ENCODE results near the gene UQCC2.

Gene UQCC2

DNA sequence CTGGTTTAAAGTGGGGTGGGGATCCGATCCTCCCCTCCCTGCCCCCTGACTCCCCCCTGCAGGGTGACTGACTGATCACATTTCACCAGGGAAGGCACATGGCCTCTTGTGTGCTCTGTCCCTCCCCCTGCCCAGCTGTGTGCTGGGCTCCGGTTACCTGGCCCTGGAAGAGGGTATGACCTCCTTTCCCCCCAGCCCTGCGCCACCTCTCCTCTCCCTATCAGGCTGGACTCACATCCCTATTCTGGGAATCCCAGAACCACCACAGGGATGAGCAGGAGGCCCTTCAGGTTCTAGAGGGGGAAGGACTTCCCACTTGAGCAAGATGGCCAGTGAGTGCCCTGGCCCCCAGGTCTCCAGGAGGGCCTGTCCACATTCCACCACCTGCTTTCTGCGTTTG, 37.3 kb upstream of the UQCC2 start:
- TF ChIP-seq CTCF (IDR thresholded peaks at IDR 0.05) (no peak), ZFX (IDR thresholded peaks at IDR 0.05; ENCODE audit: borderline replicate concordance) (no peak)
- H3K27ac ChIP-seq, result no peak overlapping the region

DNA sequence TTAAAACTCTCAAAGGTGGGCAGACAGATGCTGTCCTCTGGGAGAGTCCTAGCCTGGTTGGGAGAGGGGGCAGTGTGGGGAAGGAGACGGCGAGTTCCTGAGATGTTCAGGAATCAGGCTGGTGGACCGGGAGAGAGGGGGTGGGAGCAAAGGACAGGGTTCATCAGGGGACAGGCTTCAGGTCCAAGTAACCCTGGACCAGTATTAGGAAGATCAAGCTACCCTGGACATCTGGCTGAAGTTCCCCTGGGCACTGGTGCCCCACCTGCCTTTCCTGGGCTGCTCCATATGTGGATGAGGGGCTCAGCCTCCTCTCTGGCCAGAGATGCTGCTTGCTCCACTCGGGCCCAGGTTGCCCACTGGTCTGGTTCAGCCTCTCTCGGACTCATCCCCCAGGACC, 36.3 kb upstream of the UQCC2 start:
- TF ChIP-seq ZFX (IDR thresholded peaks at IDR 0.05; ENCODE audit: borderline replicate concordance), result no peak
- TF ChIP-seq CTCF (IDR thresholded peaks at IDR 0.05), result no peak
- no peak overlapping the region for H3K27ac ChIP-seq

DNA sequence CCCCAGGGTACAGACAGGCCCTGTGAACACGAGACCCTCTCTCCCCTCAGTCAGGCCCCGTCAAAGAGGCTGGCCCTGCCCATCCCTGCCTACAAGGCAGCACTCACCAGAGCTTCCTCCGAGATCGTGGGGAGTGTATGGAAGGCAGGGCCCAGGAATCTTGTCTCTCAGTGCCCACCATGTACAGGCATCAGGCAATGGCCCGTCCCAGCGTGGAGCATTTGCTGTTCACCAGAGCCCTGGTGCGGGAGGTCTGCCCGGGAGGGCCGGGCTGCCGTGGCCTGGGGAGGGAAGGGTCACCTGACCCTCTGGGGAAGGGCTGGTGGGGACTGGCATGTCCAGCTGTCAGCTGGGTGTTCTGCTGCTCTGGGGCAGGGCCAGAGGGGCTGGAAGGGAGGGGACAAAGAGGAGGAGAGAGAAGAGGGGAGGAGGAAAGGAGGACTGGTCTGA, 35.2 kb upstream of the UQCC2 start, which contains the start of gene IP6K3:
TSS of gene IP6K3 (minus strand) at position 255 of the 450 bp plus-strand sequence. CDS start 11,429 bp downstream, outside the sequence.
- no peak within 1 kb of the TSS for H3K27ac ChIP-seq
- no peak for TF ChIP-seq ZFX (IDR thresholded peaks at IDR 0.05; ENCODE audit: borderline replicate concordance)
- no peak for TF ChIP-seq CTCF (IDR thresholded peaks at IDR 0.05)

DNA sequence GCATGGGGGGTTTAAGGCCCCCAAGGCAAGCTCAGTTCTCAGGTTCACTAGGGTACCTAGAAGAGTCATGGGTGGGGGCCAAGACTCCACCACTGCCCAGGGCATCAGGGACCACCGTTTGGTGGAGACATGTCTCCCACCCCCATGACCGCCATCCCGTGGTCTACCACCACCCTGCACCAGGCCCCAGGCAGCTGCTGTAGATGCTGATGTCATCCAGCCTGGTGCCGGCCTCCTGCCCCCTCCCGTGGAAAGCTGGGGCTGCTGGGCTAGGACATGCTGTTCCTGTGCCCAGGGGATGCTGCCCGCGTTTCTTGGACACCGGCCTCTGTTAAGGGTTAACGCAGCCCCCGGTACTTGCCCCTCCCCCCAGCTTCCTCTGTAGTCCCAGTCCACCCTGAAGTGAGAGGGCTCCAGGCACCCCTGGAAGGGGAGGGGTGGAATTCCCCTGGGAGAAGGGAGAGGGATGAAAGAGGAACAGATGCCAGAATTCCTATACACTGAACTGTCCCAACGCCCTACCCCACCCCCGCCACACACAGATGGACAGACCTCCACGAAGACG, 34.6 kb upstream of the UQCC2 start:
- H3K27ac ChIP-seq, result no peak overlapping the region

DNA sequence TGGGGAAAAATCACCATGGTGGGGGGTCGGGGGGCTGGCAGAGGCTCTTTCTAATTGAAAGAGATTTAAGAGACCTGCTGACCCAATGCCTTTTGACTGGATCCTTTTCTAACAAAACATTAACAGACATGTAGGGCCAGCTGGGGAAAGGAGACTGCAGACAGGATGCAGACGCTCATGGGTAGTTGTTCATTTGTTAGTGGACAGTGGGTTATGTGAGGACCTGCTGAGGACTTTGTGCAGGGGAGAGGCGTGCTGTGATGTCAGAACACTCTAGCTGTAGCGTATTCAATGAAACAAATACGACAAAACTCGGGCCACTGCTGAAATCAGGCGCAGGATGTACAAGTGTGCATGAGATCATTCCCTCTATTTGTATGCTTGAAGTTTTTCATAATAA, 34.0 kb upstream of the UQCC2 start:
- no peak for TF ChIP-seq CTCF (IDR thresholded peaks at IDR 0.05)
- H3K27ac ChIP-seq, result peak overlapping the region; percentile 48

More for the DNA sequence above, 34.6 kb upstream of the UQCC2 start:
- TF ChIP-seq CTCF (IDR thresholded peaks at IDR 0.05) (no peak), ZFX (IDR thresholded peaks at IDR 0.05; ENCODE audit: borderline replicate concordance) (no peak)

- TF ChIP-seq ZFX (IDR thresholded peaks at IDR 0.05; ENCODE audit: borderline replicate concordance) (no peak), CTCF (IDR thresholded peaks at IDR 0.05) (no peak)
- H3K27ac ChIP-seq, result peak overlapping the region; percentile 48
Observed at GRCh38 chr6:33744895-33745546, 33.5 kb upstream of the UQCC2 start.

Measured in 22Rv1 (cell line).